HCT116 (cell line): Measurements from ENCODE around the gene CTNNB1.

Experiments used
- CEBPB ChIP-seq: IDR thresholded peaks from 2 replicates; pipeline ENCODE4 v1.6.1; 2012; ENCODE audit warnings: low read depth
- EGR1 ChIP-seq: IDR thresholded peaks from 2 replicates; pipeline ENCODE4 v1.6.1; 2012; ENCODE audit warnings: low read depth
- EZH2phosphoT487 ChIP-seq: fragments of 200-600 bp; IDR thresholded peaks from 2 replicates; pipeline ENCODE4 v1.6.1; 2018; ENCODE audit warnings: antibody characterized with exemption, borderline replicate concordance
- TCF7L2 ChIP-seq: IDR thresholded peaks from 2 replicates; pipeline ENCODE4 v1.7.0; 2011; ENCODE audit warnings: borderline replicate concordance, inconsistent platforms; ENCODE audit not compliant: insufficient read depth, insufficient read length; ENCODE audit errors: extremely low read depth
- YY1 ChIP-seq: IDR thresholded peaks from 2 replicates; pipeline ENCODE4 v1.6.1; 2011; ENCODE audit warnings: low read length, low read depth, moderate library complexity, mild to moderate bottlenecking; ENCODE audit not compliant: insufficient replicate concordance; ENCODE audit errors: extremely low read depth
- ZNF274 ChIP-seq: fragments of 200-500 bp; sonication (Bioruptor generic); IDR thresholded peaks from 2 replicates; pipeline ENCODE4 v1.6.1; 2014; ENCODE audit warnings: mild to moderate bottlenecking, low read depth, low read length, inconsistent platforms
- TF ChIP-seq, protein P1 (sequence below), 3 experiments: fragments of 200-600 bp in 1 of 3; sonication (generic) in 1 of 3; IDR thresholded peaks in 2 of 3; conservative IDR thresholded peaks in 1 of 3; 2 replicates each; pipeline ENCODE4 v1.5.1; 2012 to 2017; ENCODE audit warnings: low read depth in 2 of 3, low read length in 2 of 3, antibody characterized with exemption in 1 of 3, borderline replicate concordance in 1 of 3, control low read depth in 1 of 3, mild to moderate bottlenecking in 1 of 3, mixed read lengths in 1 of 3, mixed run types in 1 of 3, moderate library complexity in 1 of 3; ENCODE audit not compliant: insufficient read depth in 1 of 3
- TF ChIP-seq, protein P2 (sequence below): IDR thresholded peaks from 2 replicates; pipeline ENCODE4 v1.6.1; 2012

DNA sequence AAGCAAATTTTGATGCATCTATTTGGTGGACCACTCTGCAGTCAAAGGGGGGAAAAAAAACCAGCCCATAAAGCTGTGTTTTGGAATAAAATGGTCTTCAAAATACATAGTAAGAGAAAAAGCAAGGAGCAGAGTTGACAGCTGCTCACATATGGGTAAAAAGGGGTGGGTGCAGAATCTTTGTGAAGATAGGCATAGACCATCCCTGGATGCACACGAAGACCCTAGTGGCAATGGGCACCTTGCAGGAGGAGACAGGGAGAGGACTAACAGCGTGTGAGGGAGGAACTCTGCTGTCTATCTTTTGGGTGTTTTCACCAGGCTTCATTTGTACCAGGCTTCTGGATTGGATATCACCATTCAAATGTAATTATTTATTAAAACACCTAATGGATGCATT is 43.9 kb downstream of the CTNNB1 start:
- TF ChIP-seq, protein P1, sequence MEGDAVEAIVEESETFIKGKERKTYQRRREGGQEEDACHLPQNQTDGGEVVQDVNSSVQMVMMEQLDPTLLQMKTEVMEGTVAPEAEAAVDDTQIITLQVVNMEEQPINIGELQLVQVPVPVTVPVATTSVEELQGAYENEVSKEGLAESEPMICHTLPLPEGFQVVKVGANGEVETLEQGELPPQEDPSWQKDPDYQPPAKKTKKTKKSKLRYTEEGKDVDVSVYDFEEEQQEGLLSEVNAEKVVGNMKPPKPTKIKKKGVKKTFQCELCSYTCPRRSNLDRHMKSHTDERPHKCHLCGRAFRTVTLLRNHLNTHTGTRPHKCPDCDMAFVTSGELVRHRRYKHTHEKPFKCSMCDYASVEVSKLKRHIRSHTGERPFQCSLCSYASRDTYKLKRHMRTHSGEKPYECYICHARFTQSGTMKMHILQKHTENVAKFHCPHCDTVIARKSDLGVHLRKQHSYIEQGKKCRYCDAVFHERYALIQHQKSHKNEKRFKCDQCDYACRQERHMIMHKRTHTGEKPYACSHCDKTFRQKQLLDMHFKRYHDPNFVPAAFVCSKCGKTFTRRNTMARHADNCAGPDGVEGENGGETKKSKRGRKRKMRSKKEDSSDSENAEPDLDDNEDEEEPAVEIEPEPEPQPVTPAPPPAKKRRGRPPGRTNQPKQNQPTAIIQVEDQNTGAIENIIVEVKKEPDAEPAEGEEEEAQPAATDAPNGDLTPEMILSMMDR (IDR thresholded peaks at IDR 0.05 in 2 of 3, conservative IDR thresholded peaks at IDR 0.05 in 1 of 3; ENCODE audit: borderline replicate concordance in 1 of 3, insufficient read depth in 1 of 3, low read depth in 2 of 3, low read length in 2 of 3) = no peak
- TF ChIP-seq TCF7L2 = no peak
- TF ChIP-seq, protein P2, sequence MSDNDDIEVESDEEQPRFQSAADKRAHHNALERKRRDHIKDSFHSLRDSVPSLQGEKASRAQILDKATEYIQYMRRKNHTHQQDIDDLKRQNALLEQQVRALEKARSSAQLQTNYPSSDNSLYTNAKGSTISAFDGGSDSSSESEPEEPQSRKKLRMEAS = no peak
- no peak for TF ChIP-seq YY1
- no peak for TF ChIP-seq EZH2phosphoT487
- no peak for TF ChIP-seq CEBPB
- TF ChIP-seq EGR1 = no peak
- no peak for TF ChIP-seq ZNF274
